Ovary (tissue), 3 donors: ENCODE measurements around the gene HOATZ.

Experiments used
- CTCF ChIP-seq, 3 donors: fragments of 450-650 bp in 2 of 3; fragments of 200-600 bp in 1 of 3; IDR thresholded peaks; one replicate each; pipeline versions ENCODE4 v1.5.1 to v1.8.0; 2016 to 2022; ENCODE audit warnings: antibody characterized with exemption in 3 of 3, mild to moderate bottlenecking in 1 of 3
- EP300 ChIP-seq: sonication (generic); formaldehyde crosslinking; IDR thresholded peaks from one replicate; pipeline ENCODE4 v1.6.1; 2017; ENCODE audit warnings: antibody characterized with exemption
- POLR2A ChIP-seq: fragments of 450-650 bp; IDR thresholded peaks from one replicate; pipeline ENCODE4 v1.6.1; 2017; ENCODE audit warnings: antibody characterized with exemption, mild to moderate bottlenecking, moderate library complexity
- donor health status: DM: no; HTN: no; CAD: no.

GRCh38 chr11:111554532-111554931 lies 40.0 kb downstream of the HOATZ start:
- TF ChIP-seq CTCF (IDR thresholded peaks at IDR 0.05) (no peak), POLR2A (no peak), EP300 (no peak)
